Smooth muscle cell of the brain vasculature (primary cell): ENCODE measurements around the gene LEMD1.

Experiments
- DNase-seq: peaks from one replicate; pipeline ENCODE4 v3.0.0-alpha.2; 2012; ENCODE audit warnings: low read depth, low spot score

Gene LEMD1

GRCh38 chr1:205421798-205422197 is at the start of gene LEMD1:
Gene LEMD1, minus strand, starts transcription at chr1:205422056. Its CDS starts 1,520 bp downstream, at chr1:205420536.
- DNase-seq, result no peak

- DNase-seq, result no peak
These were observed 48.3 kb upstream of the LEMD1 start for GRCh38 chr1:205470131-205470530.

- DNase-seq, result no peak
These were observed 44.9 kb upstream of the LEMD1 start for GRCh38 chr1:205466595-205467220.

- no peak for DNase-seq
These were observed 43.5 kb upstream of the LEMD1 start for GRCh38 chr1:205465392-205465791.

DNA sequence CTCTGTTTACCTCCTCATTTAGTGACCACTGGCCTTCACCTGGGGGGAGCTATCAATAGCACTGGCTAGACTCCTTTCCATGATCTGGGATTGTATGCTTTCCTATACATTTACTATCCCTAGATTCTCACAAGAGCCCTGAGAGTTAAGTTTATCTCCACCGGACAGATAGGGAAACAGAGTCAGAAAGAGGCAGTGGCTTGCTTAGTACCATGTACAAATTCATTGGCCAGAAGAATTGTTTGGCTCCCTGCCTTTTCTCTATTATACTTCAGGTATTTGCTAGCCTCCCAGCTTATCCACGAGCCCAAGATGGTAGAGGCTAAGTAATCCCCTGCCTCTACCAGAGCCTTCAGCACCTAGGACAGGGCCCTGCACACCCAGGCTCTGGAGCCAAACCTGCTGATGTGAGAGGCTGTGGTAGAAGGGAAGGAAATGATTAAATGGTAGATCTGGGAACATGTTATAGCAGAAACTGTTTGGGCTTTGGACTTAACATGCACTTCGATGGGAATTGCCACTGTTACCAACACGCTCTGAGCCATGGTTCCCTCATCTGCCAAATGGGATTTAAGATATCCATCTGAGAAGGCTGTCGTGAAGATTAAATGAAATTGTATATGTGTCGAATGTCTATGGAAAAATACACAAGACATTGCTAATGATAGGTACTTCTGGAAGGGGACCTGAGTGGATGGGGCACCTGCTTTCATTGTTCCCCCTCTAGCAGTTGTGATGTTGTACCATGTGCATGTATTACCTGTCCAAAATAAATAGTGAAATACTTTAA is 37.1 kb upstream of the LEMD1 start:
- DNase-seq, result peak; percentile 23

- DNase-seq, result no peak
These were observed 35.3 kb upstream of the LEMD1 start for GRCh38 chr1:205456868-205457745.

GRCh38 chr1:205456383-205456867 is 34.6 kb upstream of the LEMD1 start:
- no peak for DNase-seq

DNA sequence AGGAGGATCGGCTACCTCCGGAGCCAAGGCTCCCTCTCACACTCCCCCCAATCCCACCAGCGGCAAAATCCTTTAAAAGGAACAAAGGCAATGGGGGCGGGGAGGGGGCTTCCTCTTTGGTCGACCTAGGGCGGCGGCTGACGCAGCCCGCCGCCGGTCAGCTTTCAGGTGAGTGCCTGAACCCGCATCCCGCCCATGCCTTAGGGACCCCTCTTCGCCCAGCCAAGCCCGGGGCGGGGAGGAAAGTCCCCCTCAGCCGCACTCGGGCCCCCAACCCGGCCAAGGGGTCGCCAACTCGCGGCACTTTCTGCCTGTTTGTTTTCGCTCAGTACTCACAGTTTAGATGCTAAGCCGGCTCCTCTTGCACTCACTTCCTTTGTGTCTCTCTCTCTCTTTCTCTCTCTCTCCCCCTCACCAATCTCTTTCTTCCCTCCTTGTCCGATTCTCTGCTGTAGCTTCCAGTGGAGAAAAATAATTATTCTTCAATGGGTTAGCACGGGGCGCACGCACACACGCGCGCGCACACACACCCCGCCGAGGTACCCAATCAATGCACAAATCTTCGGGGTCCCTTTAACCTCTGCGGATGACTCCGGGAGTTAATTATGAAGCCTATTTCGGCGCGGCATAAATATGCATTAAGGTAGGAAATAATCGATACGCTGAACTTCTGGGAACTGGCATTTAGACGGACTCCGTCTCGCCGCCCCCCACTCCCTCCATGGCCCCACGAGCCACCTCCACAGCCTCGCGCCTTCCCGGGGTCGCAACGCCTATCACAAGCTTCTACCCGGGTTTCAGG is 33.9 kb upstream of the LEMD1 start, which contains the start of gene BLACAT1:
BLACAT1 (minus strand) TSS at position 465 of the 802 bp plus-strand sequence.
- DNase-seq, result no peak

DNA sequence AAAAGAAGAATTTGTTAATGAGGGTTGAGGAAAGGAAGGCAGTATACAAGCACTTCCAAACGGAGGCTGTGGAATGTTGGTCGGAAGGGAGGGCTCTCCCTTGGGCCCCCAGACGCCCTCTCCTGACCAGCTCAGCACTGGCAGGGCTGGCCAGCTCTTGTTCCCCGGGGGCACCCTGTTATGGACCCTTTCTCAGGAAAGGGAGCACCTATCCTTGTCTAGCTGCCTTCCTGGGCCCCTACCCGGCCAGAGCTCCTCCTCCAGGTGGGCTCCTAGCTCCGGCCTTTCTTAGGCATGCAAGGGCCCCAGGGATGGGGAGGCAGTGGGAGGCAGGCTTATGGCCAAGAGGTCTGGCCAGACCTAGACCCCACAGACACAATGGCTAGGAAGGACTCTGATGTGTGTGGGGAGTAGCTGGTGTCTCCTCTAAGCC is 33.1 kb upstream of the LEMD1 start:
- DNase-seq, result no peak

DNA sequence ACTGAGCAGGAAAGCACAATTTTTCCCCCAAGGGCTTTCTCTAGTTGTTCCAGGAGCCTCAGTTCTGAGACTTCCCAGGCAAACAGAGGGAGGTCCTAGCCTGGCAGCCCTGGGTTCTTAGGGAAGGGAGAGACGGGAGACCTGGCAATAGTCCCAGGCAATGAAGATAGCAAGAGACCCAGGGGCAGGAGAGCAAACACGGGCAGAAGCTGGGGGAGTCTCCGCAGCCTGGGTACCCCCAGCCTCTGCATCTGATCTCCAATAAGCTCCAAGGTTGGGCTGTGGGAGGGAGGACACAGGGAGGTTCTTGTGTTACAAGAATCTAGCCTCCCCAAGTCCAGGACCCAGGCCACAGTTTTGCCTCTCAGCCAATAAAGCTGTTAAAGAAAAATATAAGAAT is 31.6 kb upstream of the LEMD1 start:
- no peak for DNase-seq

GRCh38 chr1:205452933-205453332 is 31.1 kb upstream of the LEMD1 start:
- DNase-seq, result no peak

DNA sequence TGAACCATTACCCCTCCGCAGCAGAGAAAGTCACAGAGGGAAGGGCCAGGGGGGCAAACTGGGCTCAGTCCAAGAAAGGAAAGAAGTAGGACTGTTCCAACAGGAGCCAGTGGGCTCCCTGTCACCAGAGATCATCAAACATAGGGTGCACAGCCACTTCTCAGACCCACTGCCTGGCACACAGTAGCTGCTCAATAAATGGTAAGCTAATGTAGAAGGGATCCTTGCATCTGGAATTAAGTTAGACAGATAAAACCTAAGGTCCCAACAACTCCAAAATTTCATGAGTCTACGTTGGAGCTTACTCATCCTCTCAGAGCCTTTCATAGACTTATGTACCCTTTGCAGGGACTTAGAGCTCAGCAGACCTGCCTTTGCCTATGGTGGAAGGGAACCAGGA is 30.5 kb upstream of the LEMD1 start:
- DNase-seq, result no peak

DNA sequence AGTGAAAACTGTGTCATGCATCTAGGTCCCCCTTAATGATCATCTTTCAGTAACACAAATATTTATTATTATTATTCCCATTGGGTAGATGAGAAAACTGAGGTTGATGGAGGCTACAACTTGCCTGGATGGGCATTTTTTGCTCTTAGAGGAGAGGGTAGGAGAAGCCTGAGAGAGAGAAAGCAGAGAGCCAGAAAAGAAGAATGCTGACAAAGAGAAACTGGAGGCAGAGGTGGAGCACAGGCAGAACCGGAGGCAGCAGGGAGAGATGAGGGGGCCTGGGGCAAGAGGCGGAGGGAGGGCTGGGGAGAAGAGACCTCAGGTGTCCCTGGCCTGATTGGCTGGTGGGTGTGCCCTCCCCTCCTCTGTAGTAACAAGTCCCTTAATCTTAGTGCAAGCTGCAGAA is 29.9 kb upstream of the LEMD1 start:
- DNase-seq, result no peak

- no peak for DNase-seq
These were observed 29.3 kb upstream of the LEMD1 start for GRCh38 chr1:205451202-205451601.

DNA sequence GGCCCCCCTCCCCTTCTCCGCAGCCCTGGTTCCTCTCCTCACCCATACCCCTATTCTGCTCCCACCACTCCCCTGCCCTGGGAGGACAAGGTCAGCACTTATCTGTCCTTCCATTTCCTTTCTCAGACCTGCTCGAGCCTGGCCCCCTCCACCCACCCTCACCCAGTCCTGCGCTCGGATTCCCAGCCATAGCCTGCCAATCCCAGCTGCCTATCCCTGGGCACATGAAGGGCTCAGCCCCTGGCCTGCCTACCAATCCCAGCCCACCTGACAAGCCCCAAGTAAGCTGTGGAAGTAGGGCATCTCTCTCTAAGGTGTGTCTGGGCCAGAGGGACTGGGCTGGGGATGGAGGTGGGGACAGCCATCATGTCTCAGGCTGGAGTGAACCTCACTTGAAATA is 28.6 kb upstream of the LEMD1 start:
- DNase-seq, result no peak

DNA sequence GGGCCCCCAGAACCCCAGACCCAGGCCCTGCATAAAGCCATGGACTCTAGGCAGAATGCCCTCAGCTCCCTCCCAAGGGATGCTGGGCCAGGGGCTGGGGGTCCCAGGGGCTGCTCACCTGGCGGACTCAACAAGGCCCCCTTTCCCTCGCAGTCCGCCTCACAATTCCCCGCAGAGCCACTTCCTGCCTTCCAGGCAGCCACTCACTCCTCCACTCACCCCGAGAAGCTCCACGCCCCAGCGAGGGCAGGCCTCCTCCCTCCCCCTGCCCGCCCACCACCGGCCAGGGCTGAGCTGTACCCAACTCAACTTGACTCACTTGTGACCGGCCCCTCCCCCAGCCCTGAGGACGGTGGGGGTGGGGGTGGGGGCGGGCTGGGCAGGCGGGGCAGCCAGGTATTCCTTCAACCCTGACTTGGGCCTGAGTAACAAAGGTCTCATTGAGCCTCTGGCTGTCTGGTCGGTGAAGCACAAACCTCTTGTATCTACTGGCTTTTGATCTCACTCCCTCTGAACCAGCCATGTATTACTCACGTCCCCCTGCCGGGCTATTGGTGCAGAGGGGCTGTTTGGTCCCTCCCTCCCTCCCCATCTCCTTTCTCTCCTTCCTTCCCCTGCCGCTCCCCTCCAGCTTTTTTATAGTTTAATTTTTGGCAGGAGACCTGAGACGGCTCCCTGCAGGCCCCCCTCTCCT is 28.0 kb upstream of the LEMD1 start:
- no peak for DNase-seq

- DNase-seq, result no peak
These were observed 27.4 kb upstream of the LEMD1 start for GRCh38 chr1:205449254-205449749.

- no peak for DNase-seq
These were observed 26.8 kb upstream of the LEMD1 start for GRCh38 chr1:205448540-205449253.

GRCh38 chr1:205447457-205448341 is 25.8 kb upstream of the LEMD1 start:
- no peak for DNase-seq
